Posterior cingulate gyrus (tissue), 11 donors: ENCODE results near the gene GATC.
"Not testable (repeated sequence)": the region's sequence is repeated elsewhere in the genome, so short reads cannot be mapped to it uniquely, and the experiment has no call there.

Experiments used
- DNase-seq, 10 donors: peaks; one replicate each; pipeline versions ENCODE4 v3.0.0 to v3.0.0-alpha.2; 2020 to 2021; ENCODE audit warnings: mixed read lengths in 3 of 10
- intact Hi-C: fragments of 100-400 bp; cut with DNase I; formaldehyde crosslinking; loops from one replicate; pipeline ENCODE4 v1.15.1; 2023

Gene GATC

DNA sequence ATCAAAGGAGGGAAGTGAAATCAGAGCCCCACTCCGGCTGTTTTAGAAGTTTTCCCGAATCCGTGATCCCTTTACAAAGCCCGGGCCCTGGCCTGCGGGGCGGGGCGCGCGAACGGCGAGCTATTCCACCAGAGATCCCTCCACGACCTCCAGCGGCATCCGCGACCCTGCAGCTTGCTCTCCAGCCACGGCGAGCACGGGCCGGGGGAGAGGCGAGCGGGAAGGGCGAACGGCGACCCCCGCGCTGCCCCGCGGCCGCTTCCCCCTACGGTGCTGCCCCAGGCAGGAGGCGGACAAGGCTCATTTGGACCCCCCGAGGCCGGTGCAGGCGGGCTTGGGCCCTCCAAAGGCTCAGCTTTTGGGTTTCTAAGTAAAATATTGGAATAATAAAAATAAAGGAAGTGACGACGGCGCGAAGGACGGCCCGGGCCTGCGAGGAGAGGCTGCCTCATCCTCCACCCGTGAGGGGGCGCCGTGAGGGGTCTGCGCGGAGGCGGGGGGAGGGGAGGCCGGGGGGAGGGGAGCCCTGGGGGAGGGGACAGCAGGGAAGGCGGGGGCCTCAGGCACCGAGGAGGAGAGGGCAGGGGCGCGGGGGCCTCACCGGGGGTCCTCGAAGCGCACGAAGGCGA lies 22.7 kb downstream of the GATC start:
- peak in 6 of 10 donors; percentile 29 to 88 (median 38) for DNase-seq
- intact Hi-C loops, result loop anchor here (1.0 kb wide), 1 partner anchor 27 kb away; the partner anchor contains the start of gene DYNLL1

GRCh38 chr12:120469450-120470149 lies 23.4 kb downstream of the GATC start, which contains the start of gene SRSF9:
Gene SRSF9, minus strand, starts transcription at chr12:120469748. Its CDS starts 139 bp downstream, at chr12:120469609.
- intact Hi-C loops, result loop anchor here (1.0 to 10.0 kb wide), 2 partner anchors 27 to 65 kb away; partner anchors contain the start of genes DYNLL1 and RNF10

GRCh38 chr12:120470150-120470784 lies 24.0 kb downstream of the GATC start:
- intact Hi-C loops, result loop anchor here (10.0 kb wide), 1 partner anchor 65 kb away; the partner anchor contains the start of gene RNF10
- no peak for DNase-seq

More at GRCh38 chr12:120469450-120470149, 23.4 kb downstream of the GATC start, which contains the start of gene SRSF9:
- DNase-seq, result peak; percentile 93 to 99 (median 96)

- intact Hi-C loops, result loop anchor here (10.0 kb wide), 1 partner anchor 62 kb away; the partner anchor contains the start of gene RNF10
- DNase-seq, result no peak
Measured at GRCh38 chr12:120472521-120472920, 26.3 kb downstream of the GATC start.

DNA sequence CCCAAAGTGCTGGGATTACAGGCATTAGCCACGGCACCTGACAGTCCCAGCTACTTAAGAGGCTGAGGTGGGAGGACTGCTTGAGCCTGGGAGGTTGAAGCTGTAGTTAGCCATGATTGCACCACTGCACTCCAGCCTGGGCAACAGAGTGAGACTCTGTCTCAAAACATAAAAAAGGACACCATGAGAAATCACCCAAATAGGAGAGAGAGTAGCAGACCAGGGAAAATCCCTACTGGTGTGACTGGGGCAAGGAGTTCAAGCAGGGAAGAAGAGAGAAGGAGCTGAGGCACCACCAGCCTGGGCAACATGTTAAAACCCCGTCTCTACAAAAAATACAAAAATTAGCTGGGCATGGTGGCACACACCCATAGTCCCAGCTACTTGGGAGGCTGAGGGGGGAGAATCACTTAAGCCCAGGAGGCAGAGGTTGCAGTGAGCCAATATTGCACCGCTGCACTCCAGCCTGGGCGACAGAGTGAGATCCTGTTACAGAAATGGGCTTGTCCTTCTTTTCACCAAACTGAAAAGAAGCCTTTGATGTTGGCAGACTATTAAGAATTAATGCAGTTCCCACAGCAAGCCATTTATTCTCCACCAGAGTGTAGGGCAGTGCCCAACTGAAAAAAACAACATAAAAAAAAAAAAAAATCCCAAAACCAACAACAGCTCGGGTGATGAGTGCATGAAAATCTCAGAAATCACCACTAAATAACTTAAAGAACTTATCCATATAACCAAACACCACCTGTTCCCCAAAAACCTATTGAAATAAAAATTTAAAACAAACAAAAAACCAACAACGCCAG lies 27.8 kb downstream of the GATC start:
- intact Hi-C loops, result loop anchor here (10.0 kb wide), 1 partner anchor 61 kb away; the partner anchor contains the start of gene RNF10
- DNase-seq, result no peak

DNA sequence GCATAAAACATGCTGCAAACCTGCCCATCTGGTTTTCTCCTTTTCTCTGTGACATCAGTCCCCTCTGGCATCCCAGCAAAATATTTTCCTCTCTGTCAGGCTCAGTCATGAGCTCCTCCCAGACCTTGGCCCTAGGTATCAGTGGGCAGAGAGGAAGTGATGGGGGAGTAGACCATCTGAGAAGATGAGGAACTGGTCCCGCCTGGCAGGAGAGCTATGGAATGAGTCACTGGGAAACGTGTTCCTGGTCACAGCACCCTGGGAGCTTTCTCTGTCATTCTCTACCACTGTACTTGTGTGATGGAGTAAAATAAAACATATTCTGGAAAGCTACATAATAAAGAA lies 28.3 kb downstream of the GATC start:
- peak in 5 of 10 donors; percentile 20 to 88 (median 54) for DNase-seq
- intact Hi-C loops, result loop anchor here (10.0 kb wide), 1 partner anchor 60 kb away; the partner anchor contains the start of gene RNF10

DNA sequence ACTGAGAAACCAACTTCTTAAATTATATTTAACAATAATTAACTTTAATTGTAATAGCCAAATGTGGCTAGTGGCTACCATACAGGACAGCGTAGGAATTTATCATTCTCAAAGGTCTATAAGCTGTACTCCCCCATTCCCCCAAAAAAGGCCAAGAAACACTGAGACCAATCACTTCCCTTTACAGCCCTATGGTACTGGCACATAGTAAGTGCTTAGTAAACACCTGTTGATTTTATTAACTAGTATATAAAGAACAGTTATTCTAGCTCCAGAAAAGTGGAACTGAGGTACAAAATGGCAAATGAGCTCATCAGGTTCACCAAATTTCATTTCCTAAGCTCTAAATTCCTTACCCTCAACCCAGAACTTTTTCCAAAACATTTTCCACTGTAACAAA lies 29.4 kb downstream of the GATC start:
- DNase-seq, result no peak
- intact Hi-C loops, result loop anchor here (10.0 kb wide), 1 partner anchor 59 kb away; the partner anchor contains the start of gene RNF10

DNA sequence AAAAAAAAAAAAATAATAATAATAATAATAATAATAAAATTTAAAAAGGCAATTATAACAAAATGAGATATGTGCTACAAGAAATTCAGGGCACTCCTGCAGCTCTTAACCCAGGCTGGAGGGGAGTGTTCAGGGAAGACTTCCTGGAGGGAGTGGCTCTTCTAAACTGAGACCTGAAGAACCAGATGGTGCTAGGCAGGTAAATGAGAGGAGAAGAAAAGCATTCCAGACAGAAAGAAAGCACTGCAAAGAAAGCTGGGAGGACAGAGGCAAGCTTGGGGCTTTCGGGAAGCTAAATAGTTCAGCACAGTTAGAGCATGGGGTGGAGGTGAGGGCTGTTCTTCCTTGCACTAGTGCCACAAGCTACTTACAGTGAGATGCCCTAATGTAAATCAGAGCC lies 33.2 kb downstream of the GATC start:
- intact Hi-C loops, result loop anchor here (10.0 kb wide), 1 partner anchor 55 kb away; the partner anchor contains the start of gene RNF10
- DNase-seq, result no peak

- intact Hi-C loops, result no loop called here
- DNase-seq, result no peak
Measured at GRCh38 chr12:120480211-120480610, 34.0 kb downstream of the GATC start.

DNA sequence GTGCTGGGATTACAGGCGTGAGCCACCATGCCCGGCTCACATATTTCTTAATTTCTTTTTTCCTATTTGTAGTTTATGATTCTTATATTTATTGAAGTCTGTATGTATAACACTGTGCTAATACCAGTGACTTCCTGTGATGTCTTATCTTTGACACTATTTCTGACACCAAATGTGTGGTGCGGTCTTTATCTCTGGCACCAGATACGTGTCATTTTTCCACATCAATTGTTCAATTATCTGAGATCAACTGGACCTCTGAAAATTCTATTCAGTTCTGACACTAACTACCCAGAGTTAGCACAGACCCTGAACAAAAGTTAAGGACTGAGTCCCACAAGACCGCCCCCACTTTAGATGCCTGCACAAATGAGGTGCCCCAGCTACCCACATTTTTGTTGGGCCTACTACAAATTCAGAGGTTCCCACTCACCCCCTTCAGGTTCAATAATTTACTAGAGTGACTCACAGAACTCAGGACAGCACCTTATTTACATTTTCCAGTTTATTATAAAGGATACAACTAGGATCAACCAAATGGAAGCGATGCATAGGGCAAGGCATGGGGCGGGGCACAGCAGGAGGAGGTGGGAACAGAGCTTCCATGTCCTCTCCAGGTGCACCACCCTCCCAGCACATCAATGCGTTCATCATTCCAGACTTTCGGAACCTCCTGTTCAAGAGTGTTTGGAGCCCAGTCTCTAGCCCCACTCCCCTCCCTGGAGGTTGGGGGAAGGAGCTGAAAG lies 35.0 kb downstream of the GATC start:
- no peak for DNase-seq
- intact Hi-C loops, result no loop called here

DNA sequence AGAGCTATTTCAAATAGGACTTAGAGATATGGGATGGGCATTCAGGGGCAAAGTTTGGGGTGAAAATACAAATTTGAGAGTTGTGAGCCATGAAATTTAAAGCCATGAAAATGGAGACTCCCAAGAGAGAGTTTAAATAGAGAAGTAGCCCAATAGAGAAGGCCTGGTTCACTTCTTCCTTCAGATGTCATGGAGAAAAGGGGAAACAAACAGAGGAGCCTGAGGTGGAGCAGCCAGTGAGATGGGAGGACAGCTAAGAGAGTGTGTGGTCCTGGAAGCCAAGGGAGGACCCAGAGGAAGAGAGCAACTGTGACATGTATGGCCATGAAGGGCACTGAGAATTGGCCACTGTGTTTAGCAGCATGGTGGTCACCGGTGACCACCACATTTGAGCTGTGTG lies 37.4 kb downstream of the GATC start:
- intact Hi-C loops, result no loop called here
- DNase-seq, result no peak

- intact Hi-C loops, result no loop called here
- DNase-seq, result no peak
Measured at GRCh38 chr12:120485961-120486881, 40.0 kb downstream of the GATC start.

DNA sequence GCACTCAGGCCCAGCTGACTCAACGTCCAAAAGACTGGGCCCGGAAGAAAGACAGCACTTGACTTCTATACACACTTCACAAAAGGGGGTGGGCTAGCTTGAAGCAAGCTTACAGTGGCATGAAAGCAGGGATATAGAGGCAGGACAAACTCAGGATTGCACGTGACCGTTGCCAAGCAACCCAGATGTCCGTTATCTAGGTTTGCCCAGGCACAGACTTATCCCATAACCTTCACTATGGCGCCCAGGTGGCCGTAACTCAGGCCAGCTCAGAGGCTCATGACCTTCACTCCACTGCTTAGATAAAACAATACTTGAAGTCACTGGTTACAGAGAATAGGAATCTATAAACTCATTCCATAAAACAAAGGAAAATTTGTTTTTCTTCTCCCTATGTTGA lies 41.3 kb downstream of the GATC start:
- DNase-seq, intact Hi-C loops: not testable (repeated sequence)

GRCh38 chr12:120488057-120488640 lies 41.9 kb downstream of the GATC start:
- intact Hi-C loops, result no loop called here
- DNase-seq, result peak in 7 of 10 donors; percentile 40 to 89 (median 60)

GRCh38 chr12:120489018-120489417 lies 42.8 kb downstream of the GATC start:
- intact Hi-C loops, result no loop called here
- no peak for DNase-seq

GRCh38 chr12:120490325-120490724 lies 44.1 kb downstream of the GATC start:
- no peak for DNase-seq
- intact Hi-C loops, result no loop called here

DNA sequence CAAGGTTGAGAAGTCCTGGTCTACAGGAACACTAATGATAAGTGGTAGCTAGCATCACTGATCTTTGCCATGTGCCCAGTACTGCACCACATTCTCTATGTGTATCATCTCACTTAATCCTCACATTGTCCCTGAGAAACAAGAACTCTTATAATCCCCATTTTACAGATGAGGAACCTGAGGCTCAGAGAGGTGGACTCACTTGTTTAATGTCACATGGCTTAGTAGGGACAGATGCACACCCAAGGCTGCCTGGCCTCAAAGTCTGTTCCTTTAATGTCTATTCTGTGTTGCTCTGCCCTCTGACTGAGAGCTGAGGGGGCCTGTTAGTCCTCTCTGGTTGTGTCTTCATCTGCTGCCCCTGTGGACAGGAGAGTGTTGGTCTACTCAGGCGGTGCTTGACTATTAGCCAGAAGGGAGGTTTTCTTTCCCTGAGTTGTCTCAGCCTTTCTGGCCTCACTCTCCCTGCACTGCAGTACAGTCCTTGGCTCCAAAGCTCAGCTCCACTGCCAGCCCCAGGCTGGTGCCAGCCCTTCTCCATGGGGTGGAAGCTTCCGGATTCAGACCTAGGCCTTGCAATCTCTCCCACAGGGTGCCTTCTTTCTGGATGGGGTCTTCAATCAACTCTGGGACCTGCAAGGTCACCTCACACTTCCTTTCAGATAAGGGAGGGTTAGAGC lies 44.7 kb downstream of the GATC start:
- DNase-seq, result peak in 3 of 10 donors; percentile 27 to 84 (median 70)
- intact Hi-C loops, result no loop called here
